ENCODE results near the gene ERG.

The ERG gene

DNA sequence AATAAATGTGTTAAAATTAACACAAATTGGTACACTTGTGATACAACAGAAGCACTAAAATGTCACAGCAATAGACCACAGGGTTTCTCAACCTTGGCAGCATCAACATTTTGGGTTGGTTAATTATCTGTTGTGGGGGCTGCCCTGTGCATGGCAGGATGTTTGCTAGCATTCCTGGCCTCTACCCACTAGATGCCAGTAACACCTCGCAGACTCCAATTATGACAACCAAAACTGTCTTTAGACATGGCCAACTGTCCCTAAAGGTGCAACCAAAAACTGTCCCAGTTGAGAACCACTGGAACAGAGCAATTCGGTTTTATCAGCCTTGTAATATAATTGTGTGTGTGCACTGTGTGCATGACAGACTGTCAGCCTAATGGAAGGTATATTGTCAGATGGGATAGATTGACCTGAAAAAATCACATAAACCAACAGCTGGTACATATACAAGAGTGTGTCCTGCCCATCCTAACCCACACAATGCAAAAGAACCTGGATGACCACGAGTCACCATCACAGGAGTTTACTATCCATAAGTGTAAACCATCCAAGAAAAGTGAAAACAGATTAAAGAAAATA, 13.5 kb upstream of the ERG start:
- no peak overlapping the region for H3K4me3 ChIP-seq (ENCODE audit: low read length)
- TF ChIP-seq, protein P1, sequence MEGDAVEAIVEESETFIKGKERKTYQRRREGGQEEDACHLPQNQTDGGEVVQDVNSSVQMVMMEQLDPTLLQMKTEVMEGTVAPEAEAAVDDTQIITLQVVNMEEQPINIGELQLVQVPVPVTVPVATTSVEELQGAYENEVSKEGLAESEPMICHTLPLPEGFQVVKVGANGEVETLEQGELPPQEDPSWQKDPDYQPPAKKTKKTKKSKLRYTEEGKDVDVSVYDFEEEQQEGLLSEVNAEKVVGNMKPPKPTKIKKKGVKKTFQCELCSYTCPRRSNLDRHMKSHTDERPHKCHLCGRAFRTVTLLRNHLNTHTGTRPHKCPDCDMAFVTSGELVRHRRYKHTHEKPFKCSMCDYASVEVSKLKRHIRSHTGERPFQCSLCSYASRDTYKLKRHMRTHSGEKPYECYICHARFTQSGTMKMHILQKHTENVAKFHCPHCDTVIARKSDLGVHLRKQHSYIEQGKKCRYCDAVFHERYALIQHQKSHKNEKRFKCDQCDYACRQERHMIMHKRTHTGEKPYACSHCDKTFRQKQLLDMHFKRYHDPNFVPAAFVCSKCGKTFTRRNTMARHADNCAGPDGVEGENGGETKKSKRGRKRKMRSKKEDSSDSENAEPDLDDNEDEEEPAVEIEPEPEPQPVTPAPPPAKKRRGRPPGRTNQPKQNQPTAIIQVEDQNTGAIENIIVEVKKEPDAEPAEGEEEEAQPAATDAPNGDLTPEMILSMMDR (conservative IDR thresholded peaks at IDR 0.05; ENCODE audit: low read depth, low read length): peak; percentile 2
- no peak for DNase-seq (ENCODE audit: low read depth)

DNA sequence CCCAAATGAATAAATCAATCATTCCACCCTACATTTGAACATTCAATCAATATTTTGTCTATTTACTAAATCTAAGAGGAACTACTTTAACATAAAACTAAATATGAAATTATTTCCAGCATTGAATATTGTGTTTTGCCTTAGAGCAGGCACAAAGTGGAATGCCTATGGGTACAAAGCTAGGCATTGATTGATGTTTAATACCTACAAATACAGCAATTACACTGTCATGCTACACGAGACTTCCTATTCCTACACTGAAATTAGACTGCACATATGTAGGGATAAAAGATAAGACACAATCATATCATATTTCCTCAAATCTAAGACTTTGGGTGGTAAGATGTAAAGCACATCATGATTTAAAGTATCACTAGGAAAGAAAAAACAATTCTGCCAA, 12.9 kb upstream of the ERG start:
- TF ChIP-seq, protein P1 (conservative IDR thresholded peaks at IDR 0.05; ENCODE audit: low read depth, low read length): no peak
- DNase-seq (ENCODE audit: low read depth): no peak
- no peak overlapping the region for H3K4me3 ChIP-seq (ENCODE audit: low read length)

DNA sequence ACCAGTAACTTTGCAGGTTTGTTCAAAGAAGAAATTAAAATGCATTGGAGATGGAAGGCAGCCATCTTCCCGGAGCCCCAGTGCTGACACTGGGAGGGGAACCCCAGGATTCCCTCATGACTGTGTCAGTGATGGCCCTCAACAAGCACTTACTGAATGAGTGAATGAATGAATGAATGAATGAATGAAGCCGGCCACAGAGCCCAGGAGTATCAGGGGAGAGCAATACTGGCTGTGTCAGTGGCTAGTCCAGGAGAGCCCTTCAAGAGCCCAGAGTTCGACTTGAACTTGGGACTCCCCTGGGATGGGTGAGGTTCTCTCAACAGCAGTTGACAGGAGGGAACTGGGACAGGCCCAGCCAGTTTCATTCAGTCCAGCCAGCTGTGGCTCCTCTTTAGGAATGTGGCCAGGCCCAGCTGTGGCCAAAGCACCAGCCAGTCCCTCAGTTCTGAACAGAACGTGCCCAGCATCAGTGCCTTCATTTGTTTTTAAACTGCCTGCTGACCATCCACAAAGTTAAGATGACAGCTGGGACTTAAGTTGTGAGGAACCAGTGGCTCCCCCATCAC, 9.2 kb upstream of the ERG start:
- no peak for DNase-seq (ENCODE audit: low read depth)
- no peak overlapping the region for H3K4me3 ChIP-seq (ENCODE audit: low read length)
- TF ChIP-seq, protein P1 (conservative IDR thresholded peaks at IDR 0.05; ENCODE audit: low read depth, low read length): no peak

DNA sequence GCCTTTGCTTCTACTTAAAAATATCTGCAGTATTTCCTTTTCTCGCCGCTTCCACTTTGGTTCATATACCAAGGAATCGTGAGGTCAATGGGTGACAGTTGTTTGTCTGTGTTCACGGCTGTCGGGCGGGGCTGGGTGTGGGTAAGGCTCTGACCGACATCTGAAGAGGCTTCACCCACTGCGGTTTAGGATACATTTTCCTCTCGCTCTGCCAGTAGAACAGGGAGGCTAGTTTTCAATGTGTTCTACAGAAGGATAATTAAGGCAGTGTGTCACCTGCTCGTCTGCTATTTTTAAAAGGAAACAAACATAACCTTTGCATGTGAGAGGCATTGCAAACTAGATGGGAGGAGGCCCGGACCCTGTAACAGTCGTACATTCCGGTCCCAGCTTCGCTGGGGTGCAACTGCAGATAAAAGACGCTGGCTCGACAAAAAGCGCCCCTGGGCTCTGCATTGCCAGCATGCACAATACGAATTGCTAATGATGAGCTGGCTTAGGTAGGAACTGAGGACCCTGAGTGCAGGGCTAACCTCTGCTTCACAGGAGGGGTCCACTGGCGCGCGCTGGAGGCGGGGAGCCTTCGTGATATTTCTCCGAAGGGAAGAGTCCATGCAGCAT, 8.5 kb upstream of the ERG start:
- H3K4me3 ChIP-seq (ENCODE audit: low read length): no peak overlapping the region
- DNase-seq (ENCODE audit: low read depth): no peak
- TF ChIP-seq, protein P1 (conservative IDR thresholded peaks at IDR 0.05; ENCODE audit: low read depth, low read length): no peak

DNA sequence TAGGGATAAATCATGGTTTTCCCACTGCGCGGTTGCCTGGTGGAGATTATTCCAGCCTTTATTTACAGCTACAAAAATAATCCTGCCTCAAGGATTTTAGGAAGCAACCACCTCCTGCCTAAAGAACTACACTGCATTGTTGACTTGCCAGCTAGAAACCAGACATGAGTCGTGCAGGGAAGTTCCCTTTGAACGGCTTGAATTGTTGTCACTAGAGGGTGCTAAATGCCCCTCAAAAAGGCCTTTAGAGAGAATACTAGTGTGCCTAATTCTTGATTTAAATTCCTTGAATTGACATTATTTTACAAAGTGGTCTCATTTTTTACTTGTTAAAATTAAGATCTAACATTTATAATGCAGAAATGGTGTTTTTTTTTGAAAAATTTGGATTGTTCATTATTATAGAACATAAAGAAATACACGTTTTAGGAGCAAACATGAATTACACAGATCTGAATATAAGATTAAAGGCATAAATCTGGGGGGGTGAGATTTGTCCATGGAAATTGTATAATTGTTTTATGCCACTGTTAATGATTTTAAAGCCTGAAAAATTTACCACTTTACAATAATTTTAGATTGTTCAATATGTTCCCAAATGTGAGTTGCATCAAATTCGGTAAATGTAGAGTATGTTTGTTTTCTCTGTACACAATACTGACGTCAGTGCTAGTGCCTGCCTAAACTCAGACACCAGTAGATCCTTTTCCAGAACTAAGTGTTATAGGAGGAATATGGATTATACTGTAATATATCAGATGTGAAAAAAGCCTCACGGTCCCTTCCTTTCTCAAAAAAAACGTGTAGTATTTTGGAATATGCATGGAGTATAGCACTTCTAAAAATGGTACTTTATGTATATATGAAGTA, 7.6 kb upstream of the ERG start:
- no peak overlapping the region for H3K4me3 ChIP-seq (ENCODE audit: low read length)
- peak; percentile 41 for DNase-seq (ENCODE audit: low read depth)

DNA sequence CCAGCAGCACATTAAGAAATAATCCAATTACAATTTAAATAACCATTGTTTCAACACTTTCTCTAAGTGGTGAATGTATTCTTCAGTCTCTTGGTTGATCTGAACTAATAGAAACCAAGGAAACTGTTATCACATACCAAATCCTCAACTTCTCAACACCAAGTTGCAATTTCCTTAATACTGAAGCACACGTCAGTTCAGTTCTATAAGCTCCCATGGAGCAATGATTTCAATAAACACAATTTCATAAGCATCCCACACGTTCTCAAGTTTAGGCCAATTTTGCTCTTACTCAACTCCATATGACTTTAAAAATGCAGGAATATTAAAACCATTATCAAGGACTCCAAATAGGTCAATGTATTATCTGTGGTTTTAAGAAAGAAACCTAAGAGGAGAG, 5.8 kb upstream of the ERG start:
- H3K4me3 ChIP-seq (ENCODE audit: low read length): no peak overlapping the region
- no peak for DNase-seq (ENCODE audit: low read depth)
- TF ChIP-seq, protein P1 (conservative IDR thresholded peaks at IDR 0.05; ENCODE audit: low read depth, low read length): no peak

More for the DNA sequence above, 7.6 kb upstream of the ERG start:
- TF ChIP-seq, protein P1 (conservative IDR thresholded peaks at IDR 0.05; ENCODE audit: low read depth, low read length): peak; percentile 80

All from retinal pigment epithelial cell (primary cell).